ENCODE results near the gene WFIKKN1. TPM values are rescaled to one million over a fixed set of nuclear protein-coding genes. Genes with fewer than 3 reads are reported as not detected.

The WFIKKN1 gene
- total RNA-seq, 2 donors from 2014 or later, result 0.80 to 1.1 TPM

- TF ChIP-seq CTCF (IDR thresholded peaks at IDR 0.05), result no peak
- Histone ChIP-seq H3K4me3 (peak within 1 kb of the TSS; percentile 97), H3K9ac (ENCODE audit: low read depth in 2 of 2, low read length in 2 of 2) (peak within 1 kb of the TSS; percentile 82 to 95), H3K4me1 (peaks cover 29% of the 10 kb centered on the region), H3K9me3 (no peaks in the 10 kb centered on the region), H3K36me3 (no peaks in the 10 kb centered on the region), H3K27ac (peak within 1 kb of the TSS; percentile 80), H3K27me3 (no peaks in the 10 kb centered on the region)
- peak; percentile 96 for DNase-seq
- intact Hi-C loops (cut with DNase I), result no loop called here
These were observed 18.2 kb downstream of the WFIKKN1 start, which contains the start of gene WDR90 for GRCh38 chr16:648781-649589. TSS of gene WDR90 (plus strand) at chr16:649365. CDS start at chr16:649417, 52 bp downstream.

- Histone ChIP-seq H3K9me3 (no peaks in the 10 kb centered on the region), H3K36me3 (no peaks in the 10 kb centered on the region), H3K27ac (peak overlapping the region; percentile 80), H3K4me3 (peak overlapping the region; percentile 97), H3K27me3 (no peaks in the 10 kb centered on the region), H3K4me1 (peaks cover 29% of the 10 kb centered on the region), H3K9ac (ENCODE audit: low read depth in 2 of 2, low read length in 2 of 2) (peak overlapping the region; percentile 66 to 95)
- intact Hi-C loops (cut with DNase I), result no loop called here
- no peak for TF ChIP-seq CTCF (IDR thresholded peaks at IDR 0.05)
- DNase-seq, result no peak
These were observed 18.8 kb downstream of the WFIKKN1 start for GRCh38 chr16:649631-650030.

- Histone ChIP-seq H3K9me3 (no peaks in the 10 kb centered on the region), H3K36me3 (no peaks in the 10 kb centered on the region), H3K27ac (no peak overlapping the region), H3K27me3 (no peaks in the 10 kb centered on the region), H3K9ac (ENCODE audit: low read depth in 2 of 2, low read length in 2 of 2) (no peak overlapping the region), H3K4me1 (peaks cover 22% of the 10 kb centered on the region), H3K4me3 (no peak overlapping the region)
- intact Hi-C loops (cut with DNase I), result no loop called here
- DNase-seq, result no peak
- no peak for TF ChIP-seq CTCF (IDR thresholded peaks at IDR 0.05)
These were observed 21.1 kb downstream of the WFIKKN1 start for GRCh38 chr16:651844-652243.

GRCh38 chr16:652454-653305 lies 21.9 kb downstream of the WFIKKN1 start:
- no peak for DNase-seq
- Histone ChIP-seq H3K36me3 (no peaks in the 10 kb centered on the region), H3K9me3 (no peaks in the 10 kb centered on the region), H3K4me3 (no peak overlapping the region), H3K9ac (ENCODE audit: low read depth in 2 of 2, low read length in 2 of 2) (peak overlapping the region in 1 of 2 donors; percentile 2), H3K4me1 (peaks cover 14% of the 10 kb centered on the region), H3K27me3 (no peaks in the 10 kb centered on the region), H3K27ac (no peak overlapping the region)
- no peak for TF ChIP-seq CTCF (IDR thresholded peaks at IDR 0.05)
- intact Hi-C loops (cut with DNase I), result no loop called here

GRCh38 chr16:654034-654433 lies 23.2 kb downstream of the WFIKKN1 start:
- no peaks in the 10 kb centered on the region for H3K9me3 ChIP-seq
- no peak for DNase-seq
- intact Hi-C loops (cut with DNase I), result no loop called here
- H3K4me1 ChIP-seq, result peaks cover 6% of the 10 kb centered on the region
- TF ChIP-seq CTCF (IDR thresholded peaks at IDR 0.05), result no peak
- H3K27ac ChIP-seq, result no peak overlapping the region
- no peak overlapping the region for H3K4me3 ChIP-seq
- H3K36me3 ChIP-seq, result no peaks in the 10 kb centered on the region
- no peaks in the 10 kb centered on the region for H3K27me3 ChIP-seq
- no peak overlapping the region for H3K9ac ChIP-seq (ENCODE audit: low read depth in 2 of 2, low read length in 2 of 2)

Measured in colonic mucosa (tissue), 4 donors.